Inferior parietal cortex (tissue), 1 donor: ENCODE measurements around the gene JMJD4.
A peak's percentile ranks its signal among the peaks of the same experiment; 100 is the strongest.
"Not testable (repeated sequence)": the region's sequence is repeated elsewhere in the genome, so short reads cannot be mapped to it uniquely, and the experiment has no call there.

Source experiments
- DNase-seq: peaks from one replicate; pipeline ENCODE4 v3.0.0-alpha.2; 2016; ENCODE audit errors: extremely low spot score

JMJD4 gene

DNA sequence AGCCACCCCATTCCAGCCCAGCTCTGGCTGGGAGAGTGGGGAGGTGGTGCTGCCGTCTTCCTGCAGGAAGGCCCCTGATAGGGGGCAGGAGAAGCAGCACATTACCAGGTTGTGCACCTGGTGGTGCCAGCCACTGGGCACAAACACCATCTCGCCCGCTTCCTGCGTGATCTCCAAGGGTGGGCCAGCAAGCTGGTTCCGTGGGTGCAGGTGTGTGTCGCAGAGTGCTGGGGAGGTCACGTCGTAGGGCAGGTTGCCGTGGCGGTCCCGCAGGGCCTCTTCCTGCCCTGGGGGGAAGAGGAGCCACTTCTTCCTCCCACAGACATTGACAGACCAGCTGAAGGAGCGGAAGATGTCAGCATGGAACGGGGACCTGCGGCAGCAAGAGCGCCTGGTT is 1.8 kb downstream of the JMJD4 start:
- no peak for DNase-seq

DNA sequence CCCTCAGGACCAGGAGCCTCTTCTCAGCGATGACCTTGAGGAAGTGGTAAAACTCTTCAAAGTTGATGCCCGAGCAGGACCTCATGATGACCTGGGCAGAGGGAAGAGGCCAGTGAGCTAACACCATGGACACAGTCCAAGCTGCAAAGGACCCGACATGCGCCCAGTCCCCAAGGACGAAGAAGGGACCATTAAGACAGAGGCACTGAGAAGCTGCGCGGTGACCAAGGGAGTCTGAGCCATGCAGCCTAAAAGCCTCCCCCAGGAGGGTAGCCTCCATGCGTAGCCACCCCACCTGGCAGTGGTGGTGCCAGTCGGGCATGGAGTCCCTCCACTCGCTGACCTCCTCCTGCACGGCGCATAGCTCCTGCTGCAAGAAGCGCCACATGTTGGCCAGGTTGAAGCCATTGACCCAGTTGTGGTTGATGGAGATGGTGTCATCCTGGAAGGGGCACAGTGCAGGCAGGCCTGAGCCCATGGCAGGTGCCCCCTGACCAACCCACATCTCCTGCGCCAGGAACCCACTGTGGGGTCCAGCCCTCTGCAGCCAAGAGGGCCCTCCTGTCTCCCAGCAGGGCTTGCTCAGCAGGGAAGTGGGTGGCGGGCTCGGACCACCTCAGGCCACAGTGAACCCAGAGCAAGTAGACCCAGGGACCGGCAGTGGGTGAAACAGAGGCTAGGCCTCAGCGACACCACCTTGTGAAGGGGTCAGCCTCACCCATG is 2.4 kb downstream of the JMJD4 start:
- DNase-seq: no peak

DNA sequence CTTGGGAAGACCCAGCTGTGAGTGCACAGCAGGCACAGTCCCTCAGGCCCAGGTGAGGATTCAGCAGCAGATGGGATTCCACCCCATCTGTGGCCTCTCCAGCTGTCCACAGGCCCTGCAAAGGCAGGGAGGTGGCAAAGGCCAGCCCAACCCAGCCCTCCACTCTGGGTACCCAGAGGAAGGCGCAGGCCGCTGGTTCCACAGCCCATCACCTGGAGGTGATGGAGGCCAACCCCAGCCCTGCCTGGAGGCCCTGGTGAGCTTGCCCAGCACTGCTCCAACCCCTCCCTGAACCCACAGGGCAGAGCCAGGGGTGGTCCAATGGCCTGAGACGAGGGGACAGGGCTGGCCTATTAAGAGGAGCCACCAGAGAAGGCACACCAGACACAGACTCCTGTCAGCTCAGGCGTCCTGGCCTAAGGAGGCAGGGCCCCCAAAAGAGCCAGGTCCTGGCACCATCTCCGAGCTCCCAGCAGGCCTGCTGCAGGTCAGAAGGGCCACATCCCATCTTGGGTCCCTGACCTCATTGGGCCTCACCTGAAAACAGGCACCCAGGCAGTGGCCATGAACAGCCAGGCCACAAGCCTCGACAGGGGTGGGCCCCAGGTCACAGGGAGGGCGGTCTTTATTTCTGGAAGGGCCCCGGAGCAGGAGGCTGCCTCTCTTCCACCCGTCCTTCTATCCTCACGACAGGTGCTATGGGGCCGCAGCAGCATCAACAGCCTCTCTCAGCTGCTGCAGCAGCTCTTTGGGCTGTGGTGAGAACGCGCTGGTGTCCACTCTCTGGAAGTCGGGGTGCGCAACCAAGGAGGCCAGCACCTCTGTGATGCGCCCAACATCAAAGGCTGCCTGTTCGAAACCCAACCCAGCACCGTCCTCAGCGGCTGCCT is 3.2 kb downstream of the JMJD4 start:
- DNase-seq: no peak

DNA sequence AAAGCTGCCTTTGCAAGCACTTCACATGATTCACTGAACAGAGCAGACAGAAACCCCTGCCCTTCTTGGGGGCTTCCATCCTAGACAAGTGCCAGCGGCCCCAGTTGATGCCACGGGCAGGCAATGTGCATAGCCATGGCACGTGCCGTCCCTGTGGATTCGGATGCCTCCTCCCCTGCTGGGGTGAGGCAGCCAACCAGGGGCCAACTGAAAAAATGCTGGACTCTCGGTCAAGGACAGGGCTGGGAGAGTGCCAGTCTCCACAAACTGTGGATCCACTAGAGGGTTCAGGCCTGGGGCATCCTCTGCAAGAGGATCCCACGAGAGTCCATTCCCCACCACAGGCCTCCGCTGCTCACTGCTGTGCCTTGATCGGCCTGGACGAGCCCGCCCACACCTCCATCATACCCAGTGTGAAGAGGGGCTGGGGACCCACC is 3.8 kb downstream of the JMJD4 start:
- no peak for DNase-seq

DNA sequence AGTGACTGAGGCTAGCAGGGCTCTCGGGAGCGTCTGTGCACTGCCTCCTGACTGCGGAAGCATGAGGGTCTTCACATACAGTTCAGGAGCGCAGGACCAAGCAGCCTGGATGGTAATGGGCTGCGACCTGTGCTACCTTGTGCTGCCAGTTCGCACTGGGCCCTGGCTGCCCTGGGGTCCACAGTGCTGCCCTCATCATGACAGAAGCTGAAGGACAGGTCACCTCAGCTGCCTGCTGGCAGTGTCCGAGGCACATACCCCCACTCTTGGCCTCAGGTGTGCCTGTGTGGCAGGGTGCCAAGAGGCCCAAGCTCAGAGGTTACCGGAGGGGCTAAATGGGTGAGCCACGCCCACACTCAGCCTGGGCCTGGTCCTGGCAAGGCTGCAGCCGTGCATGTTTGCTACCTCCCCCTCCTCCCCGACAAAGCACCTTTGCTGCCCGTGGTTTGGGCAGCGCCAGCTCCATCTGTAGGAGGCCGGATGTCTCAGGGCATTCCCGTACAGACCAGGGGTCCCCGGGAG is 4.4 kb downstream of the JMJD4 start:
- no peak for DNase-seq

DNA sequence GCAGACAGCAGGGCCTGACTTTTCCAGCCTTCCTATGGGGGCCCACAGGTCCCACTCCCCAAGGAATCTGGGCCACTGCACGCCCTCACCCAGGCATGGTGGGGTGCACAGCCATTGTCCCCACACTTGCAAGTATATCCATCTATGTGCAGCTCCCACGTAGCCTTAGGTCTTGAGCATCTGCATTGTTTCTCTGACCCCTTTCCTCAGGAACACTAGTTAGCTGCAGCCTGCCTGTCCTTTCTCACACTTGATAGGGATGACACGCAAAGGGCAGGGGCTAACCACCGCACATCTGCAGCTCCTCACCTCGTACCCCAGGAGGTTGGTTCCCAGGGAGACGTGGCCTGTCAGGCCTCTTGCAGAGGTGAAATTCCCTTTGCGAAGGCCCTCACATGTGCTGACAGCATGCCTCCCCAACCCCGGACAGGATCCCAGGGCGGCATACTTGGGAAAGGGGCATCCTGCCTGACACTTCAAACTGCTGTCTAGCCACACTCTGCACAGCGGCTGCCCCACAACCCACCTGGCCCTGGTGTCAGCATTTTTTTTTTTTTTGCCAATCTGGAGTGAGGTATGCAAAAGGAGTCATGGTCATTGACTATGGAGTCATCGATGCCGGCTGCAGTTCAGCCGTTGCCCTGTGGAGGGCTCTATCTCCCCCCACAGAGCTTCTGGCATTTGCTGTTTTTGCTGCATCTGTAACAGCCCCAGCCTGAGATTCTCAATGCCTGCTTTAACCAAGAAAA is 5.0 kb downstream of the JMJD4 start:
- DNase-seq: peak; percentile 58

DNA sequence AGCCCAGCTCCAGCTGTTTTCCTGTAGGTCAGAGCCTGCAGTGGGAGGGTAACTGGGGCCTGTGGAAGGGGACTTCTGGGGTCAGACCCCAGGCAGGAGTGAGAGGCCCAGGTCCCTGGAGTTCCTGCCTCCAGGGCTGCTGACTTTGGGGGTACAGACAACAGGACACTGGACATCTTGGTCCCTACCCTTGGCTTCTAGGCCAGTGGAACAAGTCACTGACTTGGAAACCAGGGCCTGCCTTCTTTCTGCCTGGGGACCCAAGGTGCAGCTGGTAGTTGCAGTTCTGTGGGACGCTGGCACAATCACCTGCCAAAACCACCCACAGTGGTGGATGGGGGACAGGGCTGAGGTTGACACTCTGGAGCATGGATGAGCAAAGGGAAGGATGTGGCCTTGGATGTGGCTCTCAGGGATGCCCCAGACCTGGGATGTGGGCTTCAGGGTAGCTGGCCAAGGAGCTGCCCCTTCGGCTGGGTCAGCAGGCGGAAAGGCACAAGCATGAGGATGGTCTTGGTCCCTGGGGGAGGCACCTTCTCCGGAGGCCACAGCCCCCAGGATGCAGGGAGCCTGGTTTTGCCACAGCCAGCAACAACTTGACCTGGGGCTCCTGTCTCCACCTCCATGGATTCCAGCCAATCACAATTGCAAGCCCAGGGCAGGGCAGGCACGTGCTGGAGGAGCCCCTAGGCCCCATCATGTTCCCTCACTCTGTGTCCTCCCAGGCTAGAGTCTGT is 5.8 kb downstream of the JMJD4 start:
- no peak for DNase-seq

DNA sequence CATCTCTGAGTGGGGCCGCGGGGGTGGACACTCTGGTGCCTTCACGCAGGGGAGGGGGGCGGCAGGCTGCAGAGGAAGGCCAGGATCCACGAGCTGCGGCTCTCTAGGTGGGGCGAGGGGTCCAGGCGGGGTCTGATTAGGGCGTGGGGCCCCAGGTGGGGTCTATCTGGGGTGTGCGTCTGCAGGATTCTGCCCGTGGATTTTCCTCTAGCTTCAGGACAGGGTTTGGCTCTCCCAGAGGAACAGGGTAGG is 6.3 kb downstream of the JMJD4 start:
- DNase-seq: no peak

DNA sequence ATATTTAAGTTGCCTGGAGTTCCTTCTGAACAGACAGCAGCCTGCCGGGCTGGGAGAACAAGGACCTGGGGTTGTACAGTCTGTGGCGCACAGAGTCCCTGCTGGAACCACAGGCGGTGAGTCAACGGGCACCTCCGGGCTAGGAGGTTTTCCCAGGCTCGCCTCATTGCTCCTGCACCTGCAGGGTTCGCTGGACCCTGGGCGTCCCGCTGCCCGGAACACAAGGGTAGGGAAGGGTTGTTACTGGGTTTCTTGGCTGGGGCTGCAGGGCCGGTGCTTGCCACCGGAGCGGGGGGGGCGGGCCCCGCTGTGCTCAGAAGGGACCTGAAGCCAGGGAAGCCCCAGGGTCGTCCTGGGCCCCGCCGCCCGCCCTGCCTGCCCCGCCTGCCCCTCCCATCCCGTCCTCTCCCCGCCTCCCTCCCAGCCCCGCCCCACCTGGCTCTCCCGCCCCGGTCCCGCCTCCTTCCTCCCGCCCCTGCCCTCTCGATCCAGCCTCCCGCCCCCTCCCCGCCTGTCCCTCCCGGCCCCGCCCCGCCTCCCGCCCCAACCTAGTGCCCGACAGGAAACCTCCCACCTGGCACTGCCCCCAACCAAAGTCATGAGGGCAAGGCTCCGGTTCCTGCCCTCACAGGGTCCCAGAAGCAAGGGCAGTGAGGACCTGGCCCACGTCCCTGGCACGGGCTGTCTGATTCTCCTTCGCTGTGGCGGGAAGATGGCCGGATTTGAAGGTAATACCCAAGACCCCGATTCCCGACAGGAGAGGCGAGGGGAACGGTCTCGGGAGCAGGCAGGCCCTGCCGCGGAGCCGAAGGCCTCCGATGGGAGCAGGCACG is 6.8 kb downstream of the JMJD4 start:
- DNase-seq: no peak

DNA sequence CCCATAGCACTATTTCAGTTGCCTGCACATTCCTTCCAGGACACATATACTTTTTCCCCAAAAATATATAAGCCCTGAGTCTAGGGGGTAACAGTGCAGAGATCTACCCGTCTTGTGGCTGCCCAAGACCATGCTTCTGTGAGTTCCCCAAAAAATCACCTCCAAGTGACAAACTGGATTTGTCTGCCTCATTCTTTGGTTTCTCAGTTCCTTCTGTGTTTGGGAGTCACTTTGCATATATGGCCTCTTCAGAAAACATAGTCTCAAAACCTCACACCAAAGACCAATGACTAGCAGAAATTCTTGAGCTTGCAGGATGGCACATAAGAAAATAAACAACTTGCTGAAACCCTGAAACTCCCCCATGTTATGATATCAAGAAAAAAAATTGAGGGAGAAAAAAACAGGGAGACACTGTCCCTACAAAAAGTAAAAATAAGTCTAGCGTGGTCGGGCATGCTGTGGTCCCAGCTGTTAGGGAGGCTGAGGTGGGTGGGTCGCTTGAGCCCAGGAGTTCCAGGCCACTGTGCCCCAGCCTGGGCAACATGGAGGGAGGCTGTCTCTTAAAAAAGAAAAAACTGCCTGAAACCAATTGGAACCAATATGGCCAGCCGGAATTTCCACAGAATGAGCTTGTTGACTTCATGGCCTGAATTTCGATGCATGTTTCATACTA is 8.0 kb downstream of the JMJD4 start:
- no peak for DNase-seq

DNA sequence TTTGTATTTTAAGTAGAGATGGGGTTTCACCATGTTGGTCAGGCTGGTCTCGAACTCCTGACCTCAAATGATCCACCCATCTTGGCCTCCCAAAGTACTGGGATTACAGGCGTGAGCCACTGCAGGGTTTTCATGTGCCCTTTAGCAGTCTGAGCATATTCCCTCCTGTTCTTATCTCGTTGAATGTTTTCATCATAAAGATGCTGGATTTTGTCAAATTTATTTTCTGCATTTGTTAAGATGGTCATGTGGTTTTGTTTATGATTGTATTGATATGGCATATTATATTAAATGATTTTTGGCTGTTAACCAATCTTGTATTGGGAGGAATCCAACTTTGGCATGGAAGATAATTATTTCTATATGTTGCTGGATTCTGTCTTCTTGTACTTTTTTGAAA is 8.8 kb downstream of the JMJD4 start:
- DNase-seq: no peak

DNA sequence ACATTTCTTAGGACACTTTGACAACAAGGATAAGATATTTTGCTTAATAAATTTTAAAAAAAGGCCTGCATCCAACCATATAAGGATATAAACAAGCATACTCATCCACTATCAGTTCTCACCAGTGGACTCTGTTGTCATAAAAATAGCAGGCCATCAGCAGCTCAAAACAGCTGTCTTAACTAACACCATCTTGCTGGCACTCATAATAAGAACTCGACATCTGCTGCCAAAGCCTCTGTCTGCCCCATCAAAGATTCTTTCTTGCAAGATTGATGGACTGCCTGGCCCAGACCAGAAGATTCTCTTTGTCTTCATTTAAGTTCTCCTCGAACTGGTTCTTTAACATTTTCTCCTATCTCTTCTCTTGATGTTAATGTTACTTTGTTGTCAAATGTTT is 10.1 kb downstream of the JMJD4 start:
- DNase-seq: no peak

DNA sequence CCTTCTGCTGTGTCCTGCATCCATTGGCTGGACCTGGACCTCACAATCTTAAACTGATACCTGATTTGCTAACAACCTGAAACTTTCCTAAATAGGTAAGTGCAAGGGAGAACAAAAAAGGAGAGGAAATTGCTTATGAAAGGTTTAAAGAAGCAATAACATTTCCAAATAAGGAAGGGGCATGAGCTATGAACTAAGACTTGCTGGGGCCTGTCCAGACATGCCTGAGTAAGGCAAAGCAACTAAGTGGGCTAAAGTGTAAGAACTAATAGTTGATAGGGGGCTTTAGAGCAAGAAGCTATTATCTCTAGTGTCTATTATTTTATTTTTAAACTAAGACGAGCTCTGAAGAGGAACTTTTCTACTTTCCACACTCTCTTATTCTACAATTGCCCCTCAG is 11.6 kb downstream of the JMJD4 start:
- no peak for DNase-seq

DNA sequence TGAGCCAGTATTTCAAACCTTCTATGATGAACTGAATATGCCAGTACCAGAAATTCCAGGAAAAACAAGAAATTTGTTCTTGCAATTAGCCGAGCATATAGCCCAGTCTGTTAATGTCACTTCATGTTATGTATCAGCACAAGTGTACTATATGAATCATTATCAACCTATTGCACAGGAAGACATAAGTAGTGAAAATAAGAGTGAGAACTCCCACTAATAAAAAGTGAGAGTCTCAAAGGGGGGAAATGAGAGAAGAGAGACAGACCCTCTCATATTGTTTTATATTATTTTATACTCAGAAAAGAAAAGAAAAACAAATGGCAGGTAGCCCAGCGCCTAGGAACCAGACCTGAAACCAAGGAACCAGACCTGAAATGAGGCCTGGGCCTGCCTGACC is 16.2 kb downstream of the JMJD4 start:
- no peak for DNase-seq

DNA sequence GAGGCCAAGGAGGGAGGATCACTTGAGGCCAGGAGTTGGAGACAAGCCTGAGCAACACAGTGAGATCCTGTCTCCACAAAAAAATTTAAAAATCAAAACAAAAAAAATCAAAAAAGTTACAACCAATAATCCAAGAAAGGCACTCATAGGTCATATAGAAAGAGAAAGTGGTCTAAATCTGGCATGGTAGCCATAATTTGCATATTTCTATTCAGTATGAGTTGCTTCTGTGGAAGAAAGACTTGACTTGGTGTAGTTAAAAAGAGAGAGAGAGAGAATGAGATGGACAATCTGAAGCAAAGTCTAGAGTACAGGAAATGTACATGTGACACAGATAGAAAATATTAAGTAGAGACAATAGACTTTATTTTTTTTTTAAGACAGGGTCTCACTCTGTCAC is 22.5 kb downstream of the JMJD4 start:
- no peak for DNase-seq

DNA sequence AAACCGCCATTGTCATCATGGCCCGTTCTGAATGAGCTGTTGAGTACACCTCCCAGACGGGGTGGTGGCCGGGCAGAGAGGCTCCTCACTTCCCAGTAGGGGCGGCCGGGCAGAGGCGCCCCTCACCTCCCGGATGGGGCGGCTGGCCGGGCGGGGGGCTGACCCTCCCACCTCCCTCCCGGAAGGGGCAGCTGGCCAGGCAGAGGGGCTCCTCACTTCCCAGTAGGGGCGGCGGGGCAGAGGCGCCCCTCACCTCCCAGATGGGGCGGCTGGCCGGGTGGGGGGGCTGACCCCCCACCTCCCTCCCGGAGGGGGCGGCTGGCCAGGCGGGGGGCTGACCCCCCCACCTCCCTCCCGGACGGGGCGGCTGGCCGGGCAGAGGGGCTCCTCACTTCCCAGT is 24.6 kb downstream of the JMJD4 start:
- DNase-seq: not testable (repeated sequence)

DNA sequence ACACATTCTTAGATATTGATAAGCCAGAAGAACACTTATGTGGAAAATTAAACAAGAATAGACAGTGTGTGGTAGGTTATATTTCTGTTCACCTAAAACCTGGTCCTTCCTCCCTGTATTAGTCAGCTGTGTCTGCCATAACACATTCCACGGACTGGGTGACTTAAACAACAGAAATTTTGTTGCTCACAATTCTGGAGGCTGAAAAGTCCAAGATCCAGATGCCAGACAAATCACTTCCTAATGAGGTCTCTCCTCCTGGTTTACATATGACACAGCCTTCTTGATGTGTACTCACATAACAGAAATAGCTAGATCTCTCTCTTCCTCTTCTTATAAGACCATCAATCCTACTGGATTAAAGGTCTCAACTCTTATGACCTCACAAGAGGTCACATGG is 25.7 kb downstream of the JMJD4 start:
- no peak for DNase-seq

DNA sequence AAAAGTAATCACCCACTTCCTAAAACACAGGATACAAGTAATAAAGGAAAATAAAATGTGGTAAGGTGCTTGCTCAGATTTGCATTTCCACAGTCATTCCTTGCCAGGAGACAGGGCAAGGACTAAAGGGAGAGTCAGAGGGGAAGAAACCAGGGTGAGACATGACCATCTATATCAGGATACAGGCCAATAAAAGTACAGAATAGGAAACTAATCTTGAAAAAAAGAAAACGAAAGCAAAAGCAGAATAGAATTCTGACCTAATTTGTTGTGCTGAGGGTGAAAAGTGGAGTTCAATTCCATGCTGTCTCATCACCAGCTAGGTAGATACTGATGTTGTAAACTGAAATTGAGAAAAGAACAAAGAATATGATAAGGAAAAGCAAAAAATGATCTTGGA is 27.3 kb downstream of the JMJD4 start:
- no peak for DNase-seq

DNA sequence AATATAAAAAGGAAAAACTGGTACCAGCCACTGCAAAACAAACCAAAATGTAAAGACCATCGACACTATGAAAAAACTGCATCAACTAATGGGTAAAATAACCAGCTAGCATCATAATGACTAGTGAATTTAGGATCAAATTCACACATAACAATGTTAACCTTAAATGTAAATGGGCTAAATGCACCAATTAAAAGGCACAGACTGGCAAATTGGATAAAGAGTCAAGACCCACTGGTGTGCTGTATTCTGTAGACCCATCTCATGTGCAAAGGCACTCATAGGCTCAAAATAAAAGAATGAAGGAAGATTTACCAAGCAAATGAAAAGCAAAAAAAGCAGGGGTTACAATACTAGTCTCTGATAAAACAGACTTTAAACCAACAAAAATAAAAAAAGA is 33.5 kb downstream of the JMJD4 start:
- not testable (repeated sequence) for DNase-seq

DNA sequence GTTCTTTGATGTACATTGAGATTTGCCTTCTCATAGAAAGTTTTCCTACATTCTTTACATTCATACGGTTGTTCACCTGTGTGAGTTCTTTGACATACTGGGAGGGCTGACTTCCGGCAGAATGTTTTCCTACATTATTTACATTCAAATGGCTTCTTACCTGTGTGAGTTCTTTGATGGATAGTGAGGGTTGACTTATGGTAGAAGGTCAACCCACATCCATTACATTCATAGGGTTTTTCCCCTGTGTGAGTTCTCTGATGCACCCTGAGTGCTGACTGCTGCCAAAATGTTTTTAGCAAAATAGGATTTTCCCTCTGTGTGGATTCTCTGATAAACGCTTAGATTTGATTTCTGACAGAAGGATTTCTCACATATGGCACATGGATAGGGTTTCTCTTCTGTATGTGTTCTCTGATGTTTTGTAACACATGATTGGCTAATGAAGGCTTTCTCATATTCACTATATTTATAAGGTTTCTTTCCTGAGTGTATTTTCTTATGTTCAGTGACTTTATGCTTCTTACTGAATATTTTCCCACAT is 37.7 kb downstream of the JMJD4 start:
- no peak for DNase-seq
